ENCODE results near the gene WDR44.
"Not testable (repeated sequence)": the region's sequence is repeated elsewhere in the genome, so short reads cannot be mapped to it uniquely, and the experiment has no call there.

The WDR44 gene

DNA sequence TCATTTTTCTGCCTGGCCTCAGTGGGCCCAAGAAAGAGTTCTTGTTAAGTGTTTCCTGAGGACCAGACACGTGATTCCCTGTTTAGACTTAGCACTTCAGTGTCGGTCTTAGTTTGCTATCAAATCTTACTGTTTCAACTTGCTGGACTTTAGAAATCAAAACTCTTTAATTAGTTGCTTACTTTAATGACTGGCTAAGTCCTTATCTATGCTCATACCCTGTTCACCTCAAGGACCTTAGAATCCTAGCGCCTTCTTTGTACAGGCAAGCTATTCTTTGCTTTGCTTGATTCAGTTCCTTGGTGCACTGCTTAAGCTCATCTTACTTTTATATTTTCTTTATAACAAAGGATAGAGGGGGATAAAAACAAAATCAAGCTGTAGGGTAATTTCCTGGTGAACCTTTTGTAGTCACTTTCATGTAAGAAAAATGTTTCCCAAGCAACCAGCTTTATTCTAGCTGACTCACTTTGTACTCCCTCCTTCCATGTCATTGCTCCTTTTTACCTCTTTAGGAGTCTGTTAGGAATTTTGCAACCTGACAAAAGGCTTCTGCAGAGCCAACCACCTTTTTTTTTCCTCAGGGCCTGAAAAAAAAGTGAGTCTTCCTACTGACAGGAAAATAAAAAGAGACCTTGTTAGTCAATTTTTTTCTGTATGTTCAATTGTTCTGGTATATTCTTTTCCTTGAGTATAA is 14.7 kb downstream of the WDR44 start:
- ATAC-seq, result no peak

DNA sequence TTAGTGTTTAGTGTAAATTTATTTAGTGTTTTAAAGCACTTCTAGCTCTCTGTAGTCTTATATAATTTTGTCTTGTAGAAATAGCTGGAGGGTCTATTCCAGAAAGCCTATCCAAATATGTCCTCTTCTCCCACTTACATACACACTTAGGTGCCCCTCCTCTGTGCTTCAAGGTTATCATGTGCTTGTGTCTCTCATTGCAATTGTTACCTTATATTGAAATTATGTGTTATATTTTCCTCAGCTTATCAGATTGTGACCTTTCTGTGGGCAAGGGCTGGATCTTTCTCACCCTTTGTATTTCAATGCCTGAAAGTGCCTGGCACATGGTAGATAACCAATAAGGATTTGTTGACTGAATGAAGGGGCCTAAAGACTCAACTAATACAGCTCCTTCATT is 18.4 kb downstream of the WDR44 start:
- ATAC-seq, result no peak

DNA sequence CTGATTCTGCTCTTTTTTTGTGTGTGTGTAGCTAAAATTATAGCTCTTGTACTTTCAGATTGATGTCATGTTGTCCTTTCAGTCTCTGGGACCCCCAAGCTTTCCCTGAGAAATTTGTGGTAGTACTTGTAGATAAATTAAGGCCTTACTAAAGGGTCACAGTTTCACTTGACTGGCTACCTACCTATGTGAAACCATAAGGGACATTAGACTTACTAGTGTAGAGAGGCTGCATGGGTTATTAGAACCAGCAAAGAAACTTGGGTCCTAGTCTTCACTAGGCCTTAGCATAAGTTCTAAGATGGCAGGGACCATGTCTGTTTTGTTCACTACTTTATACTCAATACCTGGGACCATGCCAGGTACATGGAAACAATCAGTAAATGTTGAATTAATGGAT is 21.4 kb downstream of the WDR44 start:
- no peak for ATAC-seq

DNA sequence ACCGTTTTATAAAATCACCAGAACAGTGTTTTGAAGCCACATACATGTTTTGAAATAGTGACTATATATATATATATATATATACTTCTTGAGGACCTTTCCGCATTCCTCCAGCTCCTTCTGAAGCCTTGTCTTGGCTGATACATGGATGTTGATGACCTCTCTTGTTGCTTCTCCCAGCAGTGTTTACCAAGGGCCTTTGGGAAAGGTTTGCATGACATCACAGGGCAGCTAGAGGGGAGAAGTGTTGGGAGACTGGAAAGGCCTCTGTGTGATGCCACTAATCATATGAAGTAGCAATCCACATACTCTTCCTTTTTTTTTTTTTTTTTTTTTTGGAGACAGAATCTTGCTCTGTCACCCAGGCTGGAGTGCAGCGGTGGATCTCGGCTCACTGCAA is 22.5 kb downstream of the WDR44 start:
- no peak for ATAC-seq

DNA sequence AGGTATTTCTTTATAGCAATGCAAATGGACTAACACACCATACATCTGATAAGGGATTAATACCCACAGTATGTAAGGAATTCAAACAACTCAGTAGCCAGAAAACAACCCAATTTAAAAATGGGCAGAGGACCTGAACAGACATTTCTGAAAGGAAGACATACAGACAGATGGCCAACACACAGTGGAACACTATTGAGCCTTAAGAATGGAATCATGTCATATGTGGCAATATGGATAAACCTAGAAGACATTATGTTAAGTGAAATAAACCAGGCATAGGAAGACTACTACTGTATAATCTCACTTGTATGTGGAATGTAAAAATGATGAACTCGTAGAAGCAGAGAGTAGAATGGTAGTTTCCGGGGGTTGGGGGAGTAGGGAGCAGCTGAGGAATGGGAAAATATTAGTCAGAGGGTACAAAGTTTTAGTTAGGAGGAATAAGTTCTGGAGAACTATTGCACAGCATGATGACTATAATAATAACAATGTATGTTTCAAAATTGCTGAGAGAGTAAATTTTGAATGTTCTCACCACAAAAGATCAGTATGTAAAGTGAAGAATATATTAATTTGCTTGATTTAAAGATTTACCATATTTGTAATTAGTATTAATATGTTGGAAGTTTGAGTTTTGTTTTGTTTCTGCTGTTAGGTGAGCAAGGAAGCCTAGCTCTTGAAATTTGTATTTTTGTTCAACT is 25.2 kb downstream of the WDR44 start:
- ATAC-seq, result no peak

DNA sequence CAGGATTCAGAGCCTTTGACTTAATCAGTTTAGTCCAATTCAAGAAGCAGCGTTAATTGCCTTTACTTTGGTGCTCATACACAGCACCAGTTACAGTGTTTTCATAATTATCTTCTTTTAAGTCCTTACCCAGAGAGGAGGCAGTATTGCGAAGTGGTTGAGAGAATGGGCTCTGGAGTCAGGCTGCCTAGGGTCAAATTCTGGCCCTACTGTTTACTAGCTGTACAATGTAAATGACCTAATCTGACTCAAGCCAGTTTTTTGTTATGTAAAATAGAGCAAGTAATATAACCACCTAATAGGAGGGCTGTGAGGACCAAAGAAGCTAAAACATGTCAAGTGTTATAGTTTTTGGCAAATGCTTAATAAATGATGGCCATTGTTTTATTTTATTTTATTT is 27.6 kb downstream of the WDR44 start:
- no peak for ATAC-seq

DNA sequence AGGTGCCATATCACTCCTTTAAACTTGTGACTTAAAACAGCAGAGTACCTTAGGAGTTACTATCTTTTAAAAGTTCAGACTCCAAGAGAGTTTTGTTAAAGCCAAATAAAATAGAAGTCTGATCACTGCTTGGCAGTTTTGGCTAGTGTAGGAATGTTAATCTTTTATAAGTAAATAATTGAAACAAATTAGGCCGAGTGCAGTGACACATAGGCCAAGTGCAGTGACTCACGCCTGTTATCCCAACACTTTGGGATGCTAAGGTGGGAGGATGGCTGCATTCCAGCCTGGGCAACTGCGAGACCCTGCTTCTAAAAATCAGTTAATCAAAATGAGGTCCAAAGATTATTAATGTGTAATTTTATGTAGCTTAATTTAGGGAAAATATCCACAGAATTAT is 37.2 kb downstream of the WDR44 start:
- ATAC-seq, result no peak

DNA sequence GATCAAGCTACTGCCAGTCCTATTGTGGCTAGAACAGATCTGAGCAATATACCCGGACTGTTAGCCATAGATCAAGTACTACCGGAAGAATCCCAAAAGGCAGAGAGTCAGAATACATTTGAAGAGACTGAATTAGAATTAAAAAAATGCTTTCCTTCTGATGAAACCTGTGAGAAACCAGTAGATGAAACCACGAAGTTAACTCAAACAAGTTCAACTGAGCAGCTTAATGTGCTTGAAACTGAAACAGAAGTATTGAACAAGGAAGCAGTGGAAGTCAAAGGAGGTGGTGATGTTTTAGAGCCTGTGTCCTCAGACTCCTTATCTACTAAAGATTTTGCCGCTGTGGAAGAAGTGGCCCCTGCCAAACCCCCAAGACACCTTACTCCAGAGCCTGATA is 46.8 kb downstream of the WDR44 start:
- ATAC-seq, result no peak

DNA sequence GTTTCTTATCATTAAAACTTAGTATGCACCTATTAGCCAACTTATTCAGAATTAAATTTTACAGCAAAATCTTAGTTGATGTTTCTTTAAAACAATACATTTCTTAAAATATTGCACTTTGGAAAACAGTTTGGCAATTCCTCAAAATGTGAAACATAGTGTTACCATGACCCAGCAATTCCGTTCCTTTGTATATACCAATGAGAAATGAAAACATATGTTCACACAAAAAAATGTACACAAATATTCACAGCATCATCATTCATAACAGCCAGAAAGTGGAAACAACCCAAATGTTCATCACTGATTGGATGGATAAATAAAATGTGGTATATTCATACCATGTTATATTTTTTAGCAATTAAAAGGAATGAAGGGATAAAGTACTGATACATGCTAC is 50.2 kb downstream of the WDR44 start:
- no peak for ATAC-seq

DNA sequence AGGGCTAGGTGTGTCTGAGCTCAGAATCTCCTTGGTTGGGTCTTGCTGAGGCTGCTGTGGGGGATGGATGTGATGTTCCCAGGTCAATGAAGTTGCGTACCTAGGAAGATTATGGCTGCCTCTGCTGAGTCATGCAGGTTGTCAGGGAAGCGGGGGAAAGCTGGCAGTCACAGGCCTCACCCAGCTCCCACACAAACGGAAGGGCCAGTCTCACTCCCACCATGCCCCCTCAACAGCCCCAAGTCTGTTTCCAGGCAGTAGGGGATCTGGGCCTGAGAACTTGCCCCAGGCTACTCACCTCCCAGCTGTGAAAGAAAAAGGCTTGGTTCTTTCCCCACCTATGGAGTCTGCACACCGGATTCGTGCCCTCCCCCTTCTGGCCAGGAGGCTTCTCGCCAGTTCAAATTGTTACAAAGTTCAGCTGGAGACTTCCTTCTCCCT is 72.9 kb downstream of the WDR44 start:
- no peak for ATAC-seq

DNA sequence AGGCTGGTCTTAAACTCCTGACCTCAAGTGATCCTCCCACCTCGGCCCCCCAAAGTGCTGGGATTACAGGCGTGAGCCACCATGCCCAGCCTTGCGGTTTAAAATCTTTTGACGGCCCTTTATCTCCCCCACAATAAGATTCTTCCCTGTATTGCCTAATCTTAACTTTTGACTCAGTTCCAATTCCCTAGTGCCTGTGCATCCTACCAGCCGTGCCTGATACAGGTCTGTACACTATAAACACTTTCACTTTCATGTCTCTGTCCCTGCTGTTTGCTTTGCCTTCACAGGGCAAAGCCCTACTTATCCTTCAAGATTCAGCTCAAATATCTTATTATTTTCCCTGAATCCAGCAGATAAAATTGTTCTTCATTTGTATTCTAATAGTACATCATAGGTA is 74.6 kb downstream of the WDR44 start:
- ATAC-seq, result peak in 1 of 2 donors; percentile 25

DNA sequence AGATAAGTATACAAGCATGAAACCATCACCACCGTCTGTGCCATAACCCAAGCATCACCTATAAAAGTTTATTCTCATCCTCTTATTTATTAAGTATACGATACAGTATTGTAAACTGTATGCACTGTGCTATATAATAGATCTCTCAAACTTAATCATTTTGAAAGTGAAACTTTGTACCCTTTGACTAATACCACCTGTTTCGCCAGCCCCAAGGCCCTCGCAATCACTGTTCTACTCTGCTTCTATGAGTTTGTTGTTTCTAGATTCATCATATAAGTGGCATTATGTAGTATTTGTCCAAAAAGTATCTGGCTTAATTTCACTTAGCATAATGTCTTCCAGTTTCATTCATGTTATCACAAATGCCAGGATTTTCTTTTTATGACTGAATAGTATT is 77.7 kb downstream of the WDR44 start:
- ATAC-seq, result peak; percentile 96 to 98

DNA sequence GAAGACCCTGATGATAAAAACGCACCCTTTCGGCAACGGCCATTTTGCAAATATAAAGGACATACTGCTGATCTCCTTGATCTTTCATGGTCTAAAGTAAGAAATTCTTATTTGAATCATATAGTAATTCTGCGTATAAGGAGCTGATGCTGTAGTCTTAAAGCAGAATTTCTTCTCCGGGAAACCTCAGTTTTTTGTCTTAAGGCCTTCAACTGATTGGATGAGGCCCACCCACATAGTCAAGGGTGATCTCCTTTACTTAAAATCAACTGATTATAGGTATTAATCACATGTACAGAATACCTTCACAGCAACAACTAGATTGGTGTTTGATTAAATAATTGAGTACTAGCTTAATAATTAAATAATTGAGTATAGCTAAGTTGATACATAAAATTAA is 86.9 kb downstream of the WDR44 start:
- no peak for ATAC-seq

DNA sequence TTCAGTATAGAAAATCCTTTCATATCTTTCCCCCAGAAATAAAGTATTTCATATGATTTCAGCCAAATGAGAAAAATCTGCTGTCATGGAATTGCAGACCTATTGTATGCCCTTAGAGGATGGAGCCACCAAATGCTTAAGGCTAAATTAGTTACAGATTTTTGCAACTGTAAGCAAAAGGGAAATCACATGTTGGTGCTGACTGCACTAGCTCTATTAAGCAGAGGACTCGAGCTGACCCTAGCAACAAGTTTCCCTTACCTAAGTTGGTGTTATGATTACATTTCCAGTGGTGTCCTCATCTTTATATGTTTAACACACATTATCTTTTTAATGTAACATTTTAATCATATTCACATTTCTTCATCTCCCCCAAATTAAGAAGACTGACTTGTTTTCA is 91.4 kb downstream of the WDR44 start:
- no peak for ATAC-seq

DNA sequence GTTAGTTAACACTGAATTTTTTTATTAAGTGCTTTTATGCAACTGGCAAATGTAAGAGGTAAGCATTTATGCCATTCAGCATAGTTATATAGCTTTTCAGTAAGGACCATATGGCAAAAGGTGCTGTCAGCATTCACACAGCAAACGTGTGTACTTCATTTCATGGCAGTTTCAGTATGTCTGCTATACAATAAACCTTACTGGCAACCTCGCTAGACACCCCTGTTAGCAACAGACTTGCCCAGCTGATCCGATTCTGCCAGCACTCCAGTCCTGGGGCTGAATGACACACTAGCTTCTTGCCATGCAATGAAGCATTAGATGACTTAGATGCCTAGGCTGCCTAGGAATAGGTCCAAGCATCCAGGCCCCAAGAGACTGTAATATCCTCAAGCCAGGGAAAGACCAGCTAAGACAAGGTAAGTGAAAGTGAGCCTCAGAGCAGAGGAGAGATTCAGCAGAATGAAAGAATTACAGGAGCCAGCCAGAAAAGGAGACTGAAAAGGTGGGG is 102.4 kb downstream of the WDR44 start:
- no peak for ATAC-seq

DNA sequence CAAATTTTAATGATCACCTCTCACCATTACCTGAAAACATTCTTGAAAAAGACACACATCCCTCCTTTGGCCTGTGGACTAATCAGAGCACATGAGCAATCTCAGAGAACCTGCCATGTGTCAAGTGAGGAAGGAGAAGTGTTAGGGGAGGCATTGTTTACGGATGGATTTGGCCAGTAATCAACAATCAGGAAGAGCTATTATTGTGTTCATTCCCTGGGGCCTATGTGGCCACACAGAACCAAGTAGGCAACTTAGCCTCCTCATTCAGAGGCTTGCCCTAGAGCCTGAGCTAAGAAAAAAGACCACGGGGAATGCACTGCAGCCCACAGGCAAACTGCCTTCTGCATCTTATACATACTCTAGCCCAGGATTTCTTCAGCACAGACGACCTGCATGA is 109.1 kb downstream of the WDR44 start:
- ATAC-seq, result no peak

DNA sequence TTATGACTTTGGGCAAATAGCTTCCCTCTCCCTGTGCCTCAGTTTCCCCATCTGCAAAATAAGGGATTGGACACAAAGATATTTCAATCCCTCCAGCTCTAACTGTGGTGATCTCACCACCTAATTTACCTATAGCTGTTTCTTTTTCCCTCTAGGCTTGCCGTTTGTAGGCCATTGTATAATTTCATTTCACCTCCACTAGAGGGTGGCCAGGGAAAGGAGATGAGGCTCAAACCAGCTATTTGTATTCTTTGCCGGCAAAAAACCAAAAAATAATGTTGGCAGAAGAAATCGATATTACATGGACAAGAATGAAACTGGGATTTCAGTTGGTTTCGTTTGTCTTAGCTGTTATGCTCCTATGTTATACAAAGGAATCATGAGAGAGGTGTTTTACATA is 113.6 kb downstream of the WDR44 start:
- ATAC-seq, result no peak

DNA sequence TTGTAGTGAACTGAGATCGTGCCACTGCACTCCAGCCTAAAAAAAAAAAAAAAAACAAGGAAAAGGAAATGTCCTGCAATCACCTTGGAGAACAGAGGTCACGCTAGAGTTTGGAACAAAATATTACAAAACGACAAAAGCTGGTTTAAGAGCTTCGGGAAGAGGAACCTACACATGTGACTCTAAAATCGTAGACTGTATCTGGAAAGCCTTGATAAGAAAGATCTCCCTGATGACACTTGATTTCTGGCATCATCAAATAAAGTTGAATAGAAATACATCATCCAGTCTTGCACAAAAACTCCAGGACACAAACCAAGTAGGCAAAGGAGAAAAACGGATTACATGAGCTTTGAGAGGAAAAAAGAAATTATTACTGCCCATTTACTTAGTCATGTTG is 118.6 kb downstream of the WDR44 start:
- no peak for ATAC-seq

DNA sequence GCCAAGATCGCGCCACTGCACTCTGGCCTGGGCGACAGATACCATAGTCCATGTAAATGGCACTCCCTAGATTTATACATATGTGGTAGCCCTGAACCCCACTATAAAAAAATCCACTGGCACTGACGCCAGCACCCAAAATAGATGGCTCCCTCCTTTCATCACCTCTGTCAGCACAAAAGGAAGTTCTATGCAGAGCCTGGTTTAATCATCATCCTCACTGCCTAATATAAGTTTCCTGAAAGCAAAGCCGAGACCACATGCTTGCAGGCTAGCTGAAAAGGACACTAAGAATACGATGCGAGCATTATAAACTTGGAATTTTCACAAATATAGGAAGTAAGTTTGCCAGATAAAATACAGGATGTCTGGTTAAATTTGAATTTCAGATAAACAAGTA is 122.2 kb downstream of the WDR44 start:
- no peak for ATAC-seq

DNA sequence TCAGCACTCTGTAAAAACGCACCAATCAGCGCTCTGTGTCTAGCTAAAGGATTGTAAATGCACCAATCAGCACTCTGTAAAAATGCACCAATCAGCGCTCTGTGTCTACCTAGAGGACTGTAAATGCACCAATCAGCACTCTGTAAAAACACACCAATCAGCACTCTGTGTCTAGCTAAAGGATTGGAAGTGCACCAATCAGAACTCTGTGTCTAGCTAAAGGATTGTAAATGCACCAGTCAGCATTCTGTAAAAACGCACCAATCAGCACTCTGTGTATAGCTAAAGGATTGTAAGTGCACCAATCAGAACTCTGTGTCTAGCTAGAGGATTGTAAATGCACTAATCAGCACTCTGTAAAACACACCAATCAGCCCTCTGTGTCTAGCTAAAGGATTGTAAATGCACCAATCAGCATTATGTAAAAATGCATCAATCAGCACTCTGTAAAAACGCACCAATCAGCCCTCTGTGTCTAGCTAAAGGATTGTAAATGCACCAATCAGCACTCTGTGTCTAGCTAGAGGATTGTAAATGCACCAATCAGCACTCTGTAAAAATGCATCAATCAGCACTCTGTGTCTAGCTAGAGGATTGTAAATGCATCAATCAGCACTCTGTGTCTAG is 124.9 kb downstream of the WDR44 start:
- not testable (repeated sequence) for ATAC-seq

DNA sequence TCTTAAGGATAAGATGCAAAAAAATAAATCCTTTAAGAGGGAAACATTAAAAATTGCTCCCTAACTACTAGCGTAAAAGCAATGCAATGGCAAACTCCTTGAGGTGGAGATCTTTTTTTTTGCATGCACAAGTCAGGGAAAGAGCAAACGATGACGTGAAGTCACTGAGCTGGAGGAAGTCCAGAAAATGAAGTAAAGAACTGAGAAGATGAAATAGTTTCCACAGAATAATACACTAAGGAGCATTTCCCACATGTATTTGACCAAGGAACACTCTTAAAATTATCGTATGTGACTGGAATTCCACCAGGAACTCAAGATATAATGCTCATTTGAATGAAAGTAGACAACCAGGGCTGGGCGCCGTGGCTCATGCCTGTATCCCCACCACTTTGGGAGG is 128.7 kb downstream of the WDR44 start:
- ATAC-seq, result no peak

DNA sequence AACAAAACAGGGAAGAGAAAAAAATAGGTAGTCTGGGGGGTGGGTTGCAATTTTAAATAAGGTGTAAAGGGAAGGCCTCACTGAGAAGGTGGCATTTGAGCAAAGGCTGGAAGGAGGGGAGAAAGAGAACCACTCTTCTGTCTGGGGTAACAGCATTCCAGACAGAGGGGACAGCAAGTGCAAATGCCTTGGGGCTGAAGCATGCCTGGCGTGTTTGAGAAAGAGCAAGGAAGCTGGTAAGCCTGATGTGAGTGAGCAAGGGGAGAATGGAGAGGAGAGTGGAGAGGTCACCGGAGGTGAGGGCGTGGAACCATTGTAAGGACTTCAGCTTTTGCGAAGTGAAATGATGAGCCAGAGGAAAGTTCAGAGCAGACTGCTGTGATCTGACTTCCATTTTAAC is 130.0 kb downstream of the WDR44 start:
- no peak for ATAC-seq

DNA sequence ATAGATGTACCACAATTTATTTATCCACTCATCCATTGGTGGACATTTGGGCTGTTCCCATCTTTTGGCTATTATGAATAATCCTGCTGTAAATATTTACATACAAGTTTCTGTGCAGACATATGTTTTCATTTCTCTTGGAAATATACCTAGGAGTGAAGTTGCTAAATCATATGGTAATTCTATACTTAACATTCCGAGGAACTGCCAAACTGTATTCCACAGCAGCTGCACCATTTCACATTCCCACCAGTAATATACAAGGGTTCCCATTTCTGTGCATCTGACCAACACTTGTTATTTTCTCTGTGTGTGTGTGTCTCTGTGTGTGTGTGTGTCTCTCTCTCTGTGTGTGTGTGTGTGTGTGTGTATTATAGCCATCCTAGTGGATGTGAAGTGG is 134.3 kb downstream of the WDR44 start:
- ATAC-seq, result no peak

DNA sequence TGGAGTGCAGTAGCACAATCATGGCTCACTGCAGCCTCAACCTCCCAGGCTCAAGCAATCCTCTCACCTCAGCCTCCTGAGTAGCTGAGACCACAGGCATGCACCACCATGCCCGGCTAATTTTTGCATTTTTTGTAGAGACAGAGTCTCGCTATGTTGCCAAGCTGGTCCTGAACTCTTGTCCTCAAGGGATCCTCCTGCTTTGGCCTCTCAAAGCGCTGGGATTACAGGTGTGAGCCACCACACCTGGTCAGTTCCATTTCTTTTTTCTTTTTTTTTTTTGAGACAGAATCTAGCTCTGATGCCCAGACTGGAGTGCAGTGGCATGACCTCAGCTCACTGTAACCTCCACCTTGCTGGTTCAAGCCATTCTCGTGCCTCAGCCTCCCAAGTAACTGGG is 136.5 kb downstream of the WDR44 start:
- ATAC-seq, result not testable (repeated sequence)
